IMR-90 (cell line): ENCODE measurements around the gene SNX22. TPM values are rescaled to one million over a fixed set of nuclear protein-coding genes. Genes with fewer than 3 reads are reported as not detected.

Experiments used
- ATAC-seq: fragments of 200-7000 bp; cut with Tn5 transposase; 2 replicates; pipeline ENCODE4 v1.9.1; 2020; ENCODE audit warnings: low read depth, mild to moderate bottlenecking, moderate library complexity
- BruUV-seq: library from RNA; stranded (reverse); fragments of 400-500 nt; replicated peaks from 2 replicates; lab custom pipeline; 2021; lab: Mats Ljungman, UMichigan
- CTCF ChIA-PET: fragments of 300-600 bp; formaldehyde crosslinking; extraction: SDS; loops from one replicate; lab custom pipeline; 2021; ENCODE audit warnings: antibody characterized with exemption; lab: Yijun Ruan, JAX
- POLR2A ChIA-PET: fragments of 300-600 bp; sonication (Branson Sonifier 250); formaldehyde crosslinking; loops from one replicate; lab custom pipeline; 2022; ENCODE audit warnings: antibody characterized with exemption; ENCODE audit not compliant: unreplicated experiment; lab: Charles Lee
- DNase-seq: peaks from one replicate; pipeline ENCODE4 v3.0.0; 2013
- H2AFZ ChIP-seq: replicated peaks from 2 replicates; pipeline ENCODE3; 2013; ENCODE audit warnings: low read length, mild to moderate bottlenecking; ENCODE audit not compliant: poor library complexity
- H2AK5ac ChIP-seq: 2 replicates; pipeline ENCODE4 v1.6.1; 2013; ENCODE audit warnings: low read depth, low read length, inconsistent platforms
- H2AK9ac ChIP-seq: replicated peaks from 2 replicates; pipeline ENCODE3; 2013; ENCODE audit warnings: mild to moderate bottlenecking, low read depth, low read length, moderate library complexity; ENCODE audit not compliant: poor library complexity
- H2BK120ac ChIP-seq: 2 replicates; pipeline ENCODE4 v1.6.1; 2013; ENCODE audit warnings: low read depth, low read length, inconsistent platforms
- H2BK15ac ChIP-seq: 3 replicates; pipeline ENCODE4 v1.6.1; 2013; ENCODE audit warnings: low read depth, low read length, inconsistent platforms
- H2BK20ac ChIP-seq: 2 replicates; pipeline ENCODE4 v1.6.1; 2013; ENCODE audit warnings: low read depth, mild to moderate bottlenecking, inconsistent platforms, low read length, moderate library complexity
- H2BK5ac ChIP-seq: 2 replicates; pipeline ENCODE4 v1.6.1; 2013; ENCODE audit warnings: mild to moderate bottlenecking, low read depth, low read length, inconsistent platforms; ENCODE audit not compliant: poor library complexity, severe bottlenecking
- H3K14ac ChIP-seq: replicated peaks from 2 replicates; pipeline ENCODE4 v1.6.1; 2013; ENCODE audit warnings: low read depth, low read length, inconsistent platforms
- H3K18ac ChIP-seq: 2 replicates; pipeline ENCODE4 v1.6.1; 2013; ENCODE audit warnings: low read depth, low read length, control low read depth
- H3K23ac ChIP-seq: 2 replicates; pipeline ENCODE4 v1.6.1; 2013; ENCODE audit warnings: low read depth, low read length, inconsistent platforms
- H3K27ac ChIP-seq: 2 replicates; pipeline ENCODE4 v1.5.1; 2013; ENCODE audit warnings: mild to moderate bottlenecking, control low read depth, low read length; ENCODE audit not compliant: insufficient read depth
- H3K27me3 ChIP-seq: 2 replicates; pipeline ENCODE4 v1.6.1; 2013; ENCODE audit warnings: low read length; ENCODE audit not compliant: control insufficient read depth, insufficient read depth
- H3K36me3 ChIP-seq: 2 replicates; pipeline ENCODE4 v1.6.1; 2013; ENCODE audit warnings: low read length, mixed read lengths; ENCODE audit not compliant: control insufficient read depth, insufficient read depth
- H3K4ac ChIP-seq: 2 replicates; pipeline ENCODE4 v1.6.1; 2013; ENCODE audit warnings: low read depth, low read length, inconsistent platforms
- H3K4me1 ChIP-seq: 2 replicates; pipeline ENCODE4 v1.6.1; 2013; ENCODE audit warnings: low read length, mixed read lengths; ENCODE audit not compliant: control insufficient read depth, insufficient read depth
- H3K4me2 ChIP-seq: 2 replicates; pipeline ENCODE4 v1.6.1; 2013; ENCODE audit warnings: low read depth, mild to moderate bottlenecking, control low read depth, low read length, moderate library complexity
- H3K4me3 ChIP-seq: 2 replicates; pipeline ENCODE4 v1.5.1; 2013; ENCODE audit warnings: low read depth, mild to moderate bottlenecking, control low read depth, low read length, moderate library complexity; ENCODE audit not compliant: insufficient read depth
- H3K56ac ChIP-seq: 2 replicates; pipeline ENCODE4 v1.6.1; 2013; ENCODE audit warnings: low read length, inconsistent platforms; ENCODE audit not compliant: insufficient read depth; ENCODE audit errors: extremely low read depth
- H3K79me1 ChIP-seq, 2 experiments: 2 replicates each; pipeline ENCODE4 v1.6.1; 2013; ENCODE audit warnings: low read length in 2 of 2, inconsistent platforms in 1 of 2, low read depth in 1 of 2
- H3K9ac ChIP-seq: 2 replicates; pipeline ENCODE4 v1.6.1; 2013; ENCODE audit warnings: low read depth, low read length, control low read depth
- H3K9me1 ChIP-seq: 2 replicates; pipeline ENCODE4 v1.6.1; 2013; ENCODE audit warnings: low read length, inconsistent platforms; ENCODE audit not compliant: insufficient read depth
- H3K9me3 ChIP-seq: 2 replicates; pipeline ENCODE4 v1.6.1; 2013; ENCODE audit warnings: low read length; ENCODE audit not compliant: control insufficient read depth, insufficient read depth
- H4K20me1 ChIP-seq: 2 replicates; pipeline ENCODE4 v1.6.1; 2013; ENCODE audit warnings: low read length, inconsistent platforms; ENCODE audit not compliant: insufficient read depth
- H4K5ac ChIP-seq: 2 replicates; pipeline ENCODE4 v1.6.1; 2013; ENCODE audit warnings: mild to moderate bottlenecking, low read depth, low read length, control low read depth
- H4K8ac ChIP-seq, 2 experiments: 2 replicates each; pipeline ENCODE4 v1.6.1; 2013; ENCODE audit warnings: low read depth in 2 of 2, low read length in 2 of 2, control low read depth in 1 of 2, inconsistent platforms in 1 of 2
- H4K91ac ChIP-seq: 2 replicates; pipeline ENCODE4 v1.6.1; 2013; ENCODE audit warnings: low read depth, low read length, inconsistent platforms; ENCODE audit not compliant: insufficient read depth
- NFE2L2 ChIP-seq: fragments of 150-350 bp; IDR thresholded peaks from 2 replicates; pipeline ENCODE4 v1.6.1; 2016; ENCODE audit warnings: low read depth, mild to moderate bottlenecking, low read length
- WGBS, 2 experiments: methylation state at CpG; one replicate each; pipeline versions ENCODE4 v1.1.5 to v1.1.7; 2013; ENCODE audit warnings: missing lambda C conversion rate in 2 of 2; ENCODE audit not compliant: insufficient read length in 1 of 2; ENCODE audit errors: extremely low coverage in 2 of 2; 5-methylcytosine and 5-hydroxymethylcytosine counted together
- dilution Hi-C: fragments of 300-500 bp; cut with HindIII; formaldehyde crosslinking; loops from one replicate; pipeline ENCODE4 v1.14.3; 2018; ENCODE audit warnings: low sequenced_read_pairs; ENCODE audit not compliant: unreplicated experiment
- in situ Hi-C: fragments of 300-500 bp; cut with MboI; formaldehyde crosslinking; loops from 3 replicates; pipeline ENCODE4 v1.14.3; 2019; ENCODE audit warnings: low sequenced_read_pairs, inconsistent platforms, mixed read lengths
- intact Hi-C: fragments of 100-400 bp; cut with micrococcal nuclease; formaldehyde crosslinking; loops from 2 replicates; pipeline ENCODE4 v1.10.0; 2022
- polyA plus RNA-seq, 3 experiments: library from polyadenylated mRNA; depleted of rRNA; stranded (reverse); fragments of >200 nt; gene quantifications; 2 replicates each; pipeline ENCODE4 v1.2.3, GENCODE V29; 2012; ENCODE audit warnings: low replicate concordance in 1 of 3
- total RNA-seq: library from RNA; depleted of rRNA; stranded (reverse); fragments of >200 nt; gene quantifications from 2 replicates; pipeline ENCODE4 v1.2.3, GENCODE V29; 2012

SNX22 gene
- total and polyA plus RNA-seq, 2 of the 4 experiments (the other 2 are of a cell fraction) = 0.12 to 0.18 TPM

DNA sequence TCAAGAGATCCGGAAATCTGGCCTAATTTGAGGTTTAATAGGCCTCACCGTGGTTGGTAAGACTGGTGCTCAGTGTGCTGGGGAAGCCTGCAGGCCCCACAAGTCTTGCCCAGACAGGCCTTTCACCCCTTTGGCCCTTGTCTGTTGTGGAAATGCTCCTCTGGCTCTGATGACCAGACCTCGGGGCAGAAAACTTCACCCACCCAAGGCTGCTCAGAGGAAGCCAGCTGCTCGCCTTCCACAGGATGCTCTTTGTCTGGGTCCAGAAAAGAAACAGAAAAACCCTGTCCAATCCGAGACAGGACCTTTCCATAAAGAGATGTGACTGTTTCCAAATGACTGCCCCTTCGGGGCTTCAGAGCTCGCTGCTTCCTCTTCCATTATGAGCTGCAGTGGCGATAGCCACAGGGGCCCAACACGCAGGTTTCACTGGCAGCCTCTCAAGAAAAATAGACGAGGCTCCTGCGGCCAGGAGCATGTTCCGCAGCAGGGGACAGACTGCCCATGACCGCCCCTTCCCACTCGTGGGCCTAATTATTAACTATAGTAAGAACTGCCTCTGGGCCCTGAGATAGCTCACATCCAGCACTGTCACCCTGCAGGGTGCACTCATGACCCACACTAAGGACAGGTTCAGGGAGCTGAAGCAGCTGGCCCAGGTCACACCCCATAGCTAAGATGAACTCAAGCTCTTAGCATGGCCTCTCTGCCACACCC is 6.8 kb upstream of the SNX22 start:
- H3K27ac ChIP-seq = no peak overlapping the region
- no peak for TF ChIP-seq NFE2L2

More for the DNA sequence above, 6.8 kb upstream of the SNX22 start:
- CTCF ChIA-PET = interaction anchor here (0.7 kb wide), 1 partner anchor 1358 kb away, joined by 3 read pairs; no protein-coding TSS in a partner anchor
- Histone ChIP-seq H3K79me1 (no peaks in the 10 kb centered on the region), H3K18ac (no peak overlapping the region), H3K23ac (no peak overlapping the region), H3K4ac (no peak overlapping the region), H2AK9ac (no peak overlapping the region), H3K9me1 (0 out of 2 replicates have a peak, but pooled peaks cover 6% of the 10 kb centered on the region), H3K27me3 (no peaks in the 10 kb centered on the region), H2AK5ac (no peak overlapping the region), H2BK20ac (no peak overlapping the region), H2BK15ac (no peak overlapping the region), H4K8ac (no peak overlapping the region), H3K9me3 (no peaks in the 10 kb centered on the region), H3K4me1 (no peaks in the 10 kb centered on the region; the same call in 1 of the 2 replicates), H3K4me3 (no peak overlapping the region), H2AFZ (no peak overlapping the region), H3K4me2 (no peak overlapping the region), H2BK120ac (no peak overlapping the region), H2BK5ac (no peak overlapping the region), H3K9ac (no peak overlapping the region), H3K36me3 (peaks cover 17% of the 10 kb centered on the region), H3K14ac (no peak overlapping the region), H4K5ac (no peak overlapping the region), H3K56ac (no peak overlapping the region), H4K91ac (no peak overlapping the region), H4K20me1 (no peaks in the 10 kb centered on the region)
- ATAC-seq (no peak), DNase-seq (no peak)
- POLR2A ChIA-PET = no interaction called here
- intact Hi-C loops (loop anchor here (5.0 kb wide), 1 partner anchor 32 kb away; no protein-coding TSS in a partner anchor), in situ Hi-C loops (no loop called here), dilution Hi-C loops (no loop called here)
- WGBS, 2 experiments = 92% methylated on average over 2 of the region's 14 CpGs; no CpG with 5 or more reads in 1 of the 2 experiments
- no TSS peak for BruUV-seq
